Uterus (tissue), 2 donors: ENCODE measurements around the gene RNF26.

Source experiments
- CTCF ChIP-seq, 4 experiments: fragments of 200-600 bp in 2 of 4; fragments of 450-650 bp in 2 of 4; sonication (generic) in 2 of 4; IDR thresholded peaks; one replicate each; pipeline ENCODE4 v1.5.1; 2016 to 2019; ENCODE audit warnings: antibody characterized with exemption in 4 of 4, mild to moderate bottlenecking in 2 of 4, moderate library complexity in 1 of 4
- POLR2A ChIP-seq, 2 donors: fragments of 450-650 bp; IDR thresholded peaks; one replicate each; pipeline ENCODE4 v1.6.1; 2016; ENCODE audit warnings: antibody characterized with exemption in 2 of 2, mild to moderate bottlenecking in 1 of 2, moderate library complexity in 1 of 2

- no peak for TF ChIP-seq CTCF (IDR thresholded peaks at IDR 0.05)
- TF ChIP-seq POLR2A (IDR thresholded peaks at IDR 0.05) = no peak
Measured at GRCh38 chr11:119345685-119346084, 11.4 kb downstream of the RNF26 start.
